Gastroesophageal sphincter (tissue), 3 donors: ENCODE measurements around the gene KAT2A.

Experiments used
- EP300 ChIP-seq: sonication (generic); formaldehyde crosslinking; IDR thresholded peaks from one replicate; pipeline ENCODE4 v1.6.1; 2017; ENCODE audit warnings: antibody characterized with exemption, mild to moderate bottlenecking
- TF ChIP-seq, protein P1 (sequence below), 4 experiments: fragments of 200-600 bp in 2 of 4; fragments of 450-650 bp in 2 of 4; sonication (generic) in 1 of 4; IDR thresholded peaks; one replicate each; pipeline ENCODE4 v1.5.1; 2017 to 2019; ENCODE audit warnings: antibody characterized with exemption in 4 of 4, mild to moderate bottlenecking in 2 of 4, moderate library complexity in 2 of 4

DNA sequence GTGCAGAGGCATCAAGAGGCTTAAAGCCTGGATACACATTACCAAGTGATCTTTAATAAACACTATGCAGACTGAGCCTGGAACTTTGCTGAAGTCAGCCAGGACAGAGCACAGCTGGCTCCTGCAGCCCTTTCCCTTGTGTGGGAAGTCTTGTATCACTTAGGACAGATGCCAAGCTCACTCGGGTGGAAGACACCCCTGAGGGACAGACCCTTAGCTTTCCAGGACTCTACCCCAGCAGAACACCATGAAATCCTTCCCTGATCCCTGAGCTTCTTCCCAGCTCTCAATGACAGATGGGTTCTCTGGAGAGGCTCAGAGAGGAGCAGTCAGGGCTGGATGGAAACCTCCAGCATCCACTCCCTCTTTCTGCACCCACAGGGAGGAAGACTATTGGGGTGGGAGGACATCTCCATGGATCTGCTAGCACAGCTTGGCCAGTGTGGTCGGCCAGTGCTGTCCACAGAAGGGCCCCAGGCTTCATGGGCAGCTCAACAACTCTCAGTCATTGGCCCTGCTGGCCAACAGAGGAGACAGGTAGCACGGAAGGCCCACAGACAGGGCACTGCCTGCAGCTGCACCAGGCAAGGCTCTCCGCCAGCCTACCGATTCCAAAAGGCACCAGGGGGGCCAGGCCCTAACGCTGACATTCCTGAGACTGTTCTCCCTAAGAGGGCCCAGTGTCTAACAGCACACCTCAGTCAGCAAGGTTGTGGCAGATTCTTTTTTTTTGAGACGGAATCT lies 17.8 kb upstream of the KAT2A start:
- TF ChIP-seq, protein P1, sequence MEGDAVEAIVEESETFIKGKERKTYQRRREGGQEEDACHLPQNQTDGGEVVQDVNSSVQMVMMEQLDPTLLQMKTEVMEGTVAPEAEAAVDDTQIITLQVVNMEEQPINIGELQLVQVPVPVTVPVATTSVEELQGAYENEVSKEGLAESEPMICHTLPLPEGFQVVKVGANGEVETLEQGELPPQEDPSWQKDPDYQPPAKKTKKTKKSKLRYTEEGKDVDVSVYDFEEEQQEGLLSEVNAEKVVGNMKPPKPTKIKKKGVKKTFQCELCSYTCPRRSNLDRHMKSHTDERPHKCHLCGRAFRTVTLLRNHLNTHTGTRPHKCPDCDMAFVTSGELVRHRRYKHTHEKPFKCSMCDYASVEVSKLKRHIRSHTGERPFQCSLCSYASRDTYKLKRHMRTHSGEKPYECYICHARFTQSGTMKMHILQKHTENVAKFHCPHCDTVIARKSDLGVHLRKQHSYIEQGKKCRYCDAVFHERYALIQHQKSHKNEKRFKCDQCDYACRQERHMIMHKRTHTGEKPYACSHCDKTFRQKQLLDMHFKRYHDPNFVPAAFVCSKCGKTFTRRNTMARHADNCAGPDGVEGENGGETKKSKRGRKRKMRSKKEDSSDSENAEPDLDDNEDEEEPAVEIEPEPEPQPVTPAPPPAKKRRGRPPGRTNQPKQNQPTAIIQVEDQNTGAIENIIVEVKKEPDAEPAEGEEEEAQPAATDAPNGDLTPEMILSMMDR (IDR thresholded peaks at IDR 0.05): no peak
- TF ChIP-seq EP300: no peak
